Measurements from ENCODE around the gene AHSG.

DNA sequence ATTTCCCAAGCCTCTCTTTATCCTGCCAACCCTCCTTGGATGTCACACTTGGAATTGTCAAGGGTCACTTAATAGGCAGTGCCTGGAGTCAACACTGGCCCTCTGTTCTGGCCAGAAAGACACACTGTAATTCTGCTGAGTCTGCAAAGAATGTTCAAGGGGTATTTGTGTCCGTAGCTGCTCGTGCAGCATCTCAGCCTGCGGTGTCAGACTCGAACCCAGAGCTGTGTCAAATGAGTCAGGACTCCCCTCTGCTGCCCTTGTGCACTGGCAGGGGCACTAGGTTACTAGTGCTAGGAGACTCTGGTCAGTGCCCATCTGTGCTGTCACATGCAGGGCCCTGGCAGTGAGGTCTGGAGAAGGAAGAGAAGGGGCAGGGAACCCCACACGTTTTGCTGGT is 795 bp upstream of the AHSG start:
- TF ChIP-seq, protein P1, sequence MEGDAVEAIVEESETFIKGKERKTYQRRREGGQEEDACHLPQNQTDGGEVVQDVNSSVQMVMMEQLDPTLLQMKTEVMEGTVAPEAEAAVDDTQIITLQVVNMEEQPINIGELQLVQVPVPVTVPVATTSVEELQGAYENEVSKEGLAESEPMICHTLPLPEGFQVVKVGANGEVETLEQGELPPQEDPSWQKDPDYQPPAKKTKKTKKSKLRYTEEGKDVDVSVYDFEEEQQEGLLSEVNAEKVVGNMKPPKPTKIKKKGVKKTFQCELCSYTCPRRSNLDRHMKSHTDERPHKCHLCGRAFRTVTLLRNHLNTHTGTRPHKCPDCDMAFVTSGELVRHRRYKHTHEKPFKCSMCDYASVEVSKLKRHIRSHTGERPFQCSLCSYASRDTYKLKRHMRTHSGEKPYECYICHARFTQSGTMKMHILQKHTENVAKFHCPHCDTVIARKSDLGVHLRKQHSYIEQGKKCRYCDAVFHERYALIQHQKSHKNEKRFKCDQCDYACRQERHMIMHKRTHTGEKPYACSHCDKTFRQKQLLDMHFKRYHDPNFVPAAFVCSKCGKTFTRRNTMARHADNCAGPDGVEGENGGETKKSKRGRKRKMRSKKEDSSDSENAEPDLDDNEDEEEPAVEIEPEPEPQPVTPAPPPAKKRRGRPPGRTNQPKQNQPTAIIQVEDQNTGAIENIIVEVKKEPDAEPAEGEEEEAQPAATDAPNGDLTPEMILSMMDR (IDR thresholded peaks at IDR 0.05): no peak
- no peak for TF ChIP-seq POLR2A (IDR thresholded peaks at IDR 0.05)

All from prostate gland (tissue), 2 donors.